Measurements from ENCODE around the gene FOXN3. TPM values are rescaled to one million over a fixed set of nuclear protein-coding genes. Genes with fewer than 3 reads are reported as not detected.

Gene FOXN3
- total and polyA plus RNA-seq, 2 donors (not counting 1 experiment from before 2014, with no cell fraction given): 27.9 to 33.3 TPM

- no peaks in the 10 kb centered on the region for H4K20me1 ChIP-seq (ENCODE audit: control insufficient read depth, extremely low read depth, insufficient read depth, low read length)
- H3K27me3 ChIP-seq (ENCODE audit: control insufficient read depth, insufficient read depth, low read length): no peaks in the 10 kb centered on the region
- H3K4me3 ChIP-seq (replicated peaks in 1 of 4; ENCODE audit: control extremely low read depth in 1 of 4, insufficient read depth in 1 of 4, low read depth in 3 of 4, low read length in 4 of 4): no peak overlapping the region
- H3K79me2 ChIP-seq (ENCODE audit: control insufficient read depth, insufficient read depth, low read length): no peaks in the 10 kb centered on the region
- no peaks in the 10 kb centered on the region for H3K36me3 ChIP-seq (ENCODE audit: control insufficient read depth, insufficient read depth, low read length)
- no peaks in the 10 kb centered on the region for H3K9me3 ChIP-seq (ENCODE audit: control insufficient read depth, insufficient read depth, low read depth, low read length)
- no peaks in the 10 kb centered on the region for H3K4me1 ChIP-seq (ENCODE audit: control insufficient read depth, extremely low read depth, insufficient read depth, low read length)
- H3K4me2 ChIP-seq (ENCODE audit: extremely low read depth, insufficient read depth, low read length): no peak overlapping the region
- no peak for TF ChIP-seq EZH2 (IDR thresholded peaks at IDR 0.05; ENCODE audit: low read length, missing control alignments)
- TF ChIP-seq, protein P1, sequence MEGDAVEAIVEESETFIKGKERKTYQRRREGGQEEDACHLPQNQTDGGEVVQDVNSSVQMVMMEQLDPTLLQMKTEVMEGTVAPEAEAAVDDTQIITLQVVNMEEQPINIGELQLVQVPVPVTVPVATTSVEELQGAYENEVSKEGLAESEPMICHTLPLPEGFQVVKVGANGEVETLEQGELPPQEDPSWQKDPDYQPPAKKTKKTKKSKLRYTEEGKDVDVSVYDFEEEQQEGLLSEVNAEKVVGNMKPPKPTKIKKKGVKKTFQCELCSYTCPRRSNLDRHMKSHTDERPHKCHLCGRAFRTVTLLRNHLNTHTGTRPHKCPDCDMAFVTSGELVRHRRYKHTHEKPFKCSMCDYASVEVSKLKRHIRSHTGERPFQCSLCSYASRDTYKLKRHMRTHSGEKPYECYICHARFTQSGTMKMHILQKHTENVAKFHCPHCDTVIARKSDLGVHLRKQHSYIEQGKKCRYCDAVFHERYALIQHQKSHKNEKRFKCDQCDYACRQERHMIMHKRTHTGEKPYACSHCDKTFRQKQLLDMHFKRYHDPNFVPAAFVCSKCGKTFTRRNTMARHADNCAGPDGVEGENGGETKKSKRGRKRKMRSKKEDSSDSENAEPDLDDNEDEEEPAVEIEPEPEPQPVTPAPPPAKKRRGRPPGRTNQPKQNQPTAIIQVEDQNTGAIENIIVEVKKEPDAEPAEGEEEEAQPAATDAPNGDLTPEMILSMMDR (conservative IDR thresholded peaks at IDR 0.05 in 1 of 2, IDR thresholded peaks at IDR 0.05 in 1 of 2; ENCODE audit: low read depth in 1 of 2, low read length in 2 of 2): no peak
- H3K27ac ChIP-seq (ENCODE audit: insufficient read depth, low read length): no peak overlapping the region
- H2AFZ ChIP-seq (ENCODE audit: low read length): no peak overlapping the region
- no peak overlapping the region for H3K9ac ChIP-seq (ENCODE audit: insufficient read depth, low read length)
- DNase-seq (ENCODE audit: low read depth in 2 of 2): no peak
Observed at GRCh38 chr14:89268514-89268913, 148.5 kb downstream of the FOXN3 start.

- Histone ChIP-seq H3K36me3 (ENCODE audit: control insufficient read depth, insufficient read depth, low read length) (no peaks in the 10 kb centered on the region), H2AFZ (ENCODE audit: low read length) (no peak overlapping the region), H3K27me3 (ENCODE audit: control insufficient read depth, insufficient read depth, low read length) (no peaks in the 10 kb centered on the region), H3K9ac (ENCODE audit: insufficient read depth, low read length) (no peak overlapping the region), H4K20me1 (ENCODE audit: control insufficient read depth, extremely low read depth, insufficient read depth, low read length) (no peaks in the 10 kb centered on the region), H3K79me2 (ENCODE audit: control insufficient read depth, insufficient read depth, low read length) (no peaks in the 10 kb centered on the region), H3K4me3 (replicated peaks in 1 of 4; ENCODE audit: control extremely low read depth in 1 of 4, insufficient read depth in 1 of 4, low read depth in 3 of 4, low read length in 4 of 4) (no peak overlapping the region), H3K27ac (ENCODE audit: insufficient read depth, low read length) (no peak overlapping the region), H3K9me3 (ENCODE audit: control insufficient read depth, insufficient read depth, low read depth, low read length) (no peaks in the 10 kb centered on the region), H3K4me2 (ENCODE audit: extremely low read depth, insufficient read depth, low read length) (no peak overlapping the region), H3K4me1 (ENCODE audit: control insufficient read depth, extremely low read depth, insufficient read depth, low read length) (no peaks in the 10 kb centered on the region)
- DNase-seq (ENCODE audit: low read depth in 2 of 2): no peak
- TF ChIP-seq, protein P1 (conservative IDR thresholded peaks at IDR 0.05 in 1 of 2, IDR thresholded peaks at IDR 0.05 in 1 of 2; ENCODE audit: low read depth in 1 of 2, low read length in 2 of 2): no peak
- no peak for TF ChIP-seq EZH2 (IDR thresholded peaks at IDR 0.05; ENCODE audit: low read length, missing control alignments)
Observed at GRCh38 chr14:89267656-89268055, 149.4 kb downstream of the FOXN3 start.

- H4K20me1 ChIP-seq (ENCODE audit: control insufficient read depth, extremely low read depth, insufficient read depth, low read length): no peaks in the 10 kb centered on the region
- no peak for TF ChIP-seq EZH2 (IDR thresholded peaks at IDR 0.05; ENCODE audit: low read length, missing control alignments)
- TF ChIP-seq, protein P1 (conservative IDR thresholded peaks at IDR 0.05 in 1 of 2, IDR thresholded peaks at IDR 0.05 in 1 of 2; ENCODE audit: low read depth in 1 of 2, low read length in 2 of 2): no peak
Observed at GRCh38 chr14:89267163-89267562, 149.9 kb downstream of the FOXN3 start.

More at GRCh38 chr14:89267163-89267562, 149.9 kb downstream of the FOXN3 start:
- Histone ChIP-seq H3K4me3 (replicated peaks in 1 of 4; ENCODE audit: control extremely low read depth in 1 of 4, insufficient read depth in 1 of 4, low read depth in 3 of 4, low read length in 4 of 4) (no peak overlapping the region), H3K36me3 (ENCODE audit: control insufficient read depth, insufficient read depth, low read length) (no peaks in the 10 kb centered on the region), H3K4me1 (ENCODE audit: control insufficient read depth, extremely low read depth, insufficient read depth, low read length) (no peaks in the 10 kb centered on the region), H3K4me2 (ENCODE audit: extremely low read depth, insufficient read depth, low read length) (no peak overlapping the region), H3K9me3 (ENCODE audit: control insufficient read depth, insufficient read depth, low read depth, low read length) (no peaks in the 10 kb centered on the region), H3K27me3 (ENCODE audit: control insufficient read depth, insufficient read depth, low read length) (no peaks in the 10 kb centered on the region), H2AFZ (ENCODE audit: low read length) (no peak overlapping the region), H3K9ac (ENCODE audit: insufficient read depth, low read length) (no peak overlapping the region), H3K79me2 (ENCODE audit: control insufficient read depth, insufficient read depth, low read length) (no peaks in the 10 kb centered on the region), H3K27ac (ENCODE audit: insufficient read depth, low read length) (no peak overlapping the region)
- DNase-seq (ENCODE audit: low read depth in 2 of 2): no peak
